Esophagus (tissue), 2 donors: ENCODE results near the gene FGD6. TPM values are rescaled to one million over a fixed set of nuclear protein-coding genes. Genes with fewer than 3 reads are reported as not detected.
"Not testable (repeated sequence)": the region's sequence is repeated elsewhere in the genome, so short reads cannot be mapped to it uniquely, and the experiment has no call there.

Source experiments
- H3K27ac ChIP-seq, 2 donors: one replicate each; pipeline ENCODE4 v1.5.1; 2013; ENCODE audit warnings: low read depth in 2 of 2, mild to moderate bottlenecking in 2 of 2, inconsistent platforms in 1 of 2, low read length in 1 of 2, moderate library complexity in 1 of 2
- H3K27me3 ChIP-seq, 2 donors: one replicate each; pipeline ENCODE4 v1.6.1; 2013; ENCODE audit warnings: low read length in 2 of 2, control low read depth in 1 of 2, mild to moderate bottlenecking in 1 of 2; ENCODE audit not compliant: insufficient read depth in 2 of 2, control insufficient read depth in 1 of 2
- H3K36me3 ChIP-seq, 2 donors: one replicate each; pipeline ENCODE4 v1.6.1; 2013; ENCODE audit warnings: low read length in 1 of 2; ENCODE audit not compliant: control insufficient read depth in 2 of 2, insufficient read depth in 2 of 2
- H3K4me1 ChIP-seq, 2 donors: one replicate each; pipeline ENCODE4 v1.6.1; 2013; ENCODE audit warnings: low read length in 1 of 2; ENCODE audit not compliant: control insufficient read depth in 2 of 2, insufficient read depth in 2 of 2
- H3K4me3 ChIP-seq, 2 donors: one replicate each; pipeline ENCODE4 v1.5.1; 2013; ENCODE audit warnings: low read length in 2 of 2, mild to moderate bottlenecking in 2 of 2, low read depth in 1 of 2, moderate library complexity in 1 of 2
- H3K9me3 ChIP-seq, 2 donors: one replicate each; pipeline ENCODE4 v1.6.1; 2013; ENCODE audit warnings: mild to moderate bottlenecking in 2 of 2, low read depth in 1 of 2, low read length in 1 of 2, moderate library complexity in 1 of 2; ENCODE audit not compliant: control insufficient read depth in 2 of 2, insufficient read depth in 1 of 2
- WGBS, 2 donors: extraction: QIAGEN DNeasy Blood & Tissue Kit; methylation state at CpG; one replicate each; pipeline ENCODE4 v1.1.7; 2013; 5-methylcytosine and 5-hydroxymethylcytosine counted together
- polyA plus RNA-seq, 2 donors: library from polyadenylated mRNA; stranded (reverse); fragments of 200-250 nt; gene quantifications; one replicate each; pipeline ENCODE4 v1.2.3, GENCODE V29; 2013
- donor health status: healthy with polysubstance abuse.
- donor health status: Bipolar disorder and iron deficiency.

The FGD6 gene
- polyA plus RNA-seq, 2 donors = 2.2 to 2.3 TPM

DNA sequence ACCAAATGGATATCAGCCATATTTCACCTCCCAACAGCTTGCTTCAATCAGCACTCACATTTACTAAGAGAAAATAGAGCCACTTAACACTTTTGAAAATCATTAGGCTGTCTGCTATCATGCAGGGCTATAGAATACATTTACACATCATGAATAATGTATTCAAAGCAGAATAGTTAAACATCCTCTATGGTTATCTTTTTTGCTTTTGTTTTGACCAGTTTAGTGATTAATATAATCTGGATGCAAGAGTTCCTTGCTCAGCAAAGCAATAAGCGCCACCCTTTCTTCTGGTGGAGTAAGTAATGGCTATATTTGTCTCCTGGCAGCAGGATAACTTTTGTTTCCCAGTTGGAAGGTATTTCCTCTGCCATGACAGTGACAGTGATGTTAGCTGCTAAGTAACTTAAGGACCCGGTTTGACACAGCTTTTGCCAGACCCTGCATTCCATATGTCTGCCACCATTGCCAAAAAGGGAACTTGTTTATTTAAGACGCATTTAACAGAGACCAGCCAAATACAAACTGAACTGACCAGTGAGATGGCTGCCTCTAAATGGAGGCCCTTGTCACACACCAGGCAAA lies 73.6 kb downstream of the FGD6 start:
- Histone ChIP-seq H3K36me3 (no peaks in the 10 kb centered on the region), H3K4me3 (no peak overlapping the region), H3K4me1 (no peaks in the 10 kb centered on the region), H3K27me3 (no peaks in the 10 kb centered on the region), H3K9me3 (no peaks in the 10 kb centered on the region), H3K27ac (no peak overlapping the region)
- WGBS, 2 donors = 50 to 55% methylated on average over 3 of the region's 3 CpGs

DNA sequence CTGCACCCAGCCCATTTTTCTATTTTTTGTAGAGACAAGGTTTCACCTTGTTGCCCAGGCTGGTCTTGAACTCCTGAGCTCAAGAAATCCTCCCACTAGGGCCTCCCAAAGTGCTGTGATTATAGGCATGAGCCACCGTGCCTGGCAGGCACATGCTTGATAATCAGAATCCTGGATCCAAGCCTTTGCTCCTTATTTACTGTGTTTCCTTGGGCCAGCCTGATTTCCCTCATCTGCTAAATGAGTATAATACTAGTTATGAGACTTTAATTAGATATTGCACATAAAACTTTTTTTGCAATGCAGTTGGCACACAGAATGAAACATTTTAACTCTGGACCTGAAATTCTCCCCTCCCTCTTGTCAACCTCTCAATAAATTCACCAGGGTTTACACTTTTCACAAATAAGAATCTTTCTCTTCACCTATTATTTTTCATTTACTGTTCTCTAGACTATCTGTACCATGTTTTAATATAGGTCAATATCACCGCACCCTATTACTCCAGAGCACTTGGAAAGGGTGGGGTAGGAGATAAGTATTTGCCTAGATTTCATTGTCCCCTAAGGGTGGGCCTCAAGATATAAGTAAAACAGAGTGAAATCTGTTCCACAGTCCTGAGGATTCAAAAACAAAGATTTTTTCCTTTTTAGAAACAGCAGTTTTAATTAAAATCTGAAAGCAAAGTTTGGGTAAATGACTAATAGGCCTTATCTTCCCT lies 74.7 kb downstream of the FGD6 start:
- Histone ChIP-seq H3K27ac (no peak overlapping the region), H3K36me3 (no peaks in the 10 kb centered on the region), H3K4me3 (no peak overlapping the region), H3K4me1 (no peaks in the 10 kb centered on the region), H3K27me3 (no peaks in the 10 kb centered on the region), H3K9me3 (no peaks in the 10 kb centered on the region)
- WGBS, 2 donors = 73 to 79% methylated on average over 2 of the region's 2 CpGs

DNA sequence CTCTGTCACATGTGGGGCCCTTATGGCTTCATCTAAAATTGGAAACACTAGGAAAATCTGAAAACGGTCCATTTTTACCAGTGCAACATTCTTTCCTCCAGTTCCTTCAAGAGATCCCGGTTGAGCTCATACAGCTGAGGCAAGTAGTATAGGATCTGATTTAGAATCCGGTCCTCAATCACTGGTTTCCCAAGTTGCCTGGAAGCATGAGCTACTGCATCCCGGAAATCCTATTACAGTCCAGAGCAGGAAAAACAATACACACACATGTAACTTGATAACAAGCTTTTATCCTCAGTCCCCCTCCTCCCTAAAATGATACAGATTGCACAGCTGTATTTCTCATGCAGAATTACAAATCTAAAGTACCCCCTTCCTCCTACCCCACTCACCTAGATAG lies 76.0 kb downstream of the FGD6 start:
- H3K27me3 ChIP-seq = no peaks in the 10 kb centered on the region
- no peaks in the 10 kb centered on the region for H3K36me3 ChIP-seq
- no peak overlapping the region for H3K4me3 ChIP-seq
- H3K27ac ChIP-seq = no peak overlapping the region
- H3K9me3 ChIP-seq = no peaks in the 10 kb centered on the region
- WGBS, 2 donors = 81 to 87% methylated on average over 4 of the region's 4 CpGs
- no peaks in the 10 kb centered on the region for H3K4me1 ChIP-seq

DNA sequence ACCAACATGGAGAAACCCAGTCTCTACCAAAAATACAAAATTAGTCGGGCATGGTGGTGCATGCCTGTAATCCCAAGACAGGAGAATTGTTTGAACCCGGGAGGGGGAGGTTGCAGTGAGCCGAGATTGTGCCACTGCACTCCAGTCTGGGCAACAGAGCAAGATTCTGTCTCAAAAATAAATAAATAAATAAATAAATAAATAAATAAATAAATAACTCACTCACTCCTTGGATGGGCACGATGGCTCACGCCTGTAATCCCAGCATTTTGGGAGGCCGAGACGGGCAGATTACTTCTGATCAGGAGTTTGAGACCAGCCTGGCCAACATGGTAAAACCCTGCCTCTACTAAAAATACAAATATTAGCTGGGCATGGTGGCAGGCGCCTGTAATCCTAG lies 79.2 kb downstream of the FGD6 start:
- H3K9me3 ChIP-seq, H3K4me3 ChIP-seq, H3K36me3 ChIP-seq, H3K27ac ChIP-seq, H3K27me3 ChIP-seq, H3K4me1 ChIP-seq: not testable (repeated sequence)
- WGBS, 2 donors = 95 to 96% methylated on average over 8 of the region's 8 CpGs

DNA sequence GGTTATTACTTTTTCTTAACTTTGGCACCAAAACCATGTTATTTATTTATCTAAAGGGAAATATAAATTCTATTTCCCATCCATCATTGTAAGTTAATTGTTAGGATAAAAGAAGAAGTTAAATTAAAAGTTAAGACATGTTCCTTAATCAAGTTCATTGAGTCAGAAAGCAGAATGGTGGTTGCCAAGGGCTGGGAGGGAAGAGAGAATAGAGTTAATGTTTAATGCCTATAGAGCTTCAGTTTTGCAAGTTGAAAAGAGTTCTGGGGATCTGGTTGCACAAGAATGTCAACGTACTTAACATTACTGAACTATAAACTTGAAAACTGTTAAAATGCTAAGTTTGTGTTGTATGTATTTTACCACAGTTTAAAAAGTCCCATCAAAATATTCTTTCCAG lies 80.7 kb downstream of the FGD6 start:
- WGBS, 2 donors = 80 to 84% methylated on average over 1 of the region's 1 CpG
- Histone ChIP-seq H3K27me3 (no peaks in the 10 kb centered on the region), H3K9me3 (no peaks in the 10 kb centered on the region), H3K4me1 (no peaks in the 10 kb centered on the region), H3K27ac (no peak overlapping the region), H3K36me3 (no peaks in the 10 kb centered on the region), H3K4me3 (no peak overlapping the region)

DNA sequence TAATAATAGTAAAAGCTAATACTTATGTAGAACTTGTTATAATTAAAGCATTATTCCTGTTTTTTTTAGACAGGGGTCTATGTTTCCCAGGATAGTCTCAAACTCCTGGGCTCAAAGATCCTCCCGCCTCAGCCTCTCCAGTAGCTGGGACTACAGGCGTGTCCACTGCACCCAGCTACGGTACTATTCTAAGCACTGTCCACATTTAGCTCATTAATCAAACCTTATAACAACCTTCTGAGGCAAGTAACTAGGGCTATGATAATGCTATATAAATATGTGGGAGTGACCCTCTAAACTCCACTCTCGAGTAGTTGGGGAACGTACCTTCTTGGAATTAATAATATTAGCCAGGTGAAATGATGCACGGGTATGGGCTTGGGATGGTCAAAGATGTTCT lies 83.2 kb downstream of the FGD6 start:
- Histone ChIP-seq H3K36me3 (no peaks in the 10 kb centered on the region), H3K4me3 (no peak overlapping the region), H3K9me3 (no peaks in the 10 kb centered on the region), H3K4me1 (no peaks in the 10 kb centered on the region), H3K27ac (no peak overlapping the region), H3K27me3 (no peaks in the 10 kb centered on the region)
- WGBS, 2 donors = 92 to 93% methylated on average over 6 of the region's 6 CpGs

DNA sequence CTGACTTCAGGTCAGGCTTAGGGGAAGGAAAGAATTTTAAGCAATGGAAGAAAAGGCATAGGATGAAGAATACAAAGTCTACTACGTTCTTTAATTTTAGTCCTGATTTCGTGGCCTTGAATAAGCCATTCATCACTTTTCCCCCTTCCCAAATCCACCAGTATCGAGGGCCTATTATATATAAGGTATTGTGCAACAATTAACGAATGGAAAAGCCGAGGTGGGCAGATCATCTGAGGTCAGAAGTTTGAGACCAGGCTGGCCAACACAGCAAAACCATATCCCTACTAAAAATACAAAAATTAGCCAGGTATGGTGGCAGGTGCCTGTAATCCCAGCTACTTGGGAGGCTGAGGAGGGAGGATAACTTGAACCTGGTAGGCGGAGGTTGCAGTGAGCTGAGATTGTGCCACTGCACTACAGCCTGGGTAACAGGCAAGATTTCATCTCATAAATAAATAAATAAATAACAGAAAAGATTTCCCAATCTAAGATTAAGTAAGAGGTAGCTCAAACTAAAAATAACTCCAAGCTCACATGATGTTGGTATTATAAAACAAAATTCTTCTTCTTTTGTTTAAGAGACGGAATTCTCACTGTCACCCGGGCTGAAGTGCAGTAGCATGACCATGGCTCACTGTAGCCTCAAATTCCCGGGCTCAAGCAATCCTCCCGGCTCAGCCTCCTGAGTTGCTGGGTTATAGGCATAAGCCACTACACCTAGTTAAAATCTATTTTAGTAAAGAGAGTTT lies 85.5 kb downstream of the FGD6 start:
- WGBS, 2 donors = 81 to 87% methylated on average over 10 of the region's 10 CpGs
- Histone ChIP-seq H3K36me3 (no peaks in the 10 kb centered on the region), H3K4me3 (no peak overlapping the region), H3K4me1 (no peaks in the 10 kb centered on the region), H3K27ac (no peak overlapping the region), H3K9me3 (no peaks in the 10 kb centered on the region), H3K27me3 (no peaks in the 10 kb centered on the region)

DNA sequence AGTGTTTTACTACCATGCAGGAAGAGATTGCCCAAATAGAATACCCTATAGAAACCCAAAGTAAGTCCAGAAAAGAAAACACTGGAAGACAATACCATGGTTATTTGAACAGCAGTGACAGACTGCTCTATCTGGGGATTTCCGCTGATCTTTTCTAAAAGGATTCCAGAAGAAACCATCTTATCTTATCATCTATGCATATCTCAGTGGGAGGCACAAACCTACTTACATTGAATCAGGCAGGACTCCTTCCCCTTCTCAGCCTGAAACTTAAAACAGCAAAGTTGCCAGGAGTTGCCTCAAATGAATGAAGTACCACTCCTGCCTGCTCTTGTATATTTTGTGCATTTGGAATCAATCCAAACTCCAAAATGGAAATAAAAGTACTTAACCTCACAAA lies 87.2 kb downstream of the FGD6 start:
- Histone ChIP-seq H3K4me1 (no peaks in the 10 kb centered on the region), H3K27me3 (no peaks in the 10 kb centered on the region), H3K36me3 (no peaks in the 10 kb centered on the region), H3K27ac (no peak overlapping the region), H3K9me3 (no peaks in the 10 kb centered on the region), H3K4me3 (no peak overlapping the region)
- 90 to 96% methylated on average over 1 of the region's 1 CpG for WGBS, 2 donors

DNA sequence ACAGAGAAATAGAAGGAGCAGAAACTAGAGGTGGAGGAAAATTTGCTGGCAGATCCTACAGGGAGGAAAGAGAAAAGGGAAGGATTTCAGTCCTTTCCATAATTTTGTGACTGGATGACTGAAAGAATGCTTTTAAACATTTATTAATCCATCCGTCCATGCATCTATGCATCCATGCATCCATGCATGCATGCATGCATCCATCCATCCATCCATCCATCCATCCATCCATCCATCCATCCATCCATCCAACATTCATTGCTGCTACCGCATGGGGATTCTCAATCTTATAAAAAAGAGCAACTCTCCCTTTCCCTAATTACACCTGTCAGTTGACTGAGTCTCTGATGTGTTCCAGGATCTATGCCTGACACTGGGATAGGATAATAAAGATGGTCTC lies 88.2 kb downstream of the FGD6 start:
- no peaks in the 10 kb centered on the region for H3K36me3 ChIP-seq
- H3K4me1 ChIP-seq = no peaks in the 10 kb centered on the region
- 98% methylated on average over 2 of the region's 2 CpGs for WGBS, 2 donors
- H3K9me3 ChIP-seq = no peaks in the 10 kb centered on the region
- H3K4me3 ChIP-seq = no peak overlapping the region
- H3K27me3 ChIP-seq = no peaks in the 10 kb centered on the region
- no peak overlapping the region for H3K27ac ChIP-seq
